Osteoblast (primary cell): ENCODE data around the gene TFIP11. TPM values are rescaled to one million over a fixed set of nuclear protein-coding genes. Genes with fewer than 3 reads are reported as not detected.

Experiments used
- DNase-seq: peaks from one replicate; pipeline ENCODE4 v3.0.0; 2011; ENCODE audit warnings: low spot score, mixed read lengths; ENCODE audit not compliant: insufficient read length; ENCODE audit errors: missing footprints
- H2AFZ ChIP-seq: 2 replicates; pipeline ENCODE4 v1.6.0; 2011; ENCODE audit warnings: mild to moderate bottlenecking, low read length
- H3K27ac ChIP-seq: 2 replicates; pipeline ENCODE4 v1.5.1; 2011; ENCODE audit warnings: mild to moderate bottlenecking, low read depth, low read length, moderate library complexity
- H3K27me3 ChIP-seq: 2 replicates; pipeline ENCODE4 v1.6.0; 2012; ENCODE audit warnings: mild to moderate bottlenecking, control low read depth, inconsistent platforms, low read length, moderate library complexity; ENCODE audit not compliant: insufficient read depth
- H3K36me3 ChIP-seq: 2 replicates; pipeline ENCODE4 v1.5.1; 2011; ENCODE audit warnings: mild to moderate bottlenecking, low read length, control low read depth, moderate library complexity; ENCODE audit not compliant: insufficient read depth
- H3K4me1 ChIP-seq: 2 replicates; pipeline ENCODE4 v1.5.1; 2011; ENCODE audit warnings: mild to moderate bottlenecking, low read length, control low read depth, moderate library complexity; ENCODE audit not compliant: insufficient read depth
- H3K4me2 ChIP-seq: 2 replicates; pipeline ENCODE4 v1.6.0; 2011; ENCODE audit warnings: mild to moderate bottlenecking, low read length; ENCODE audit not compliant: insufficient read depth
- H3K4me3 ChIP-seq: fragments of 200-600 bp; sonication (generic); 3 replicates; pipeline ENCODE4 v1.5.1; 2012; ENCODE audit warnings: mild to moderate bottlenecking, low read length, inconsistent platforms; ENCODE audit not compliant: insufficient read depth
- H3K79me2 ChIP-seq: 2 replicates; pipeline ENCODE4 v1.6.0; 2012; ENCODE audit warnings: mild to moderate bottlenecking, low read length, control low read depth, inconsistent platforms; ENCODE audit not compliant: insufficient read depth
- H3K9me3 ChIP-seq: 2 replicates; pipeline ENCODE4 v1.5.1; 2011; ENCODE audit warnings: low read depth, low read length, control low read depth
- H4K20me1 ChIP-seq: 2 replicates; pipeline ENCODE4 v1.6.0; 2012; ENCODE audit warnings: mild to moderate bottlenecking, low read length, control low read depth; ENCODE audit not compliant: insufficient read depth
- total RNA-seq: library from RNA; depleted of rRNA; stranded (reverse); fragments of >200 nt; gene quantifications from 2 replicates; pipeline ENCODE4 v1.2.3, GENCODE V29; 2012
- TF ChIP-seq, protein P1 (sequence below): IDR thresholded peaks from 2 replicates; pipeline ENCODE4 v1.5.1; 2011; ENCODE audit warnings: mild to moderate bottlenecking, low read depth, low read length, moderate library complexity; ENCODE audit errors: extremely low read depth

TFIP11 gene
- total RNA-seq, 1 donor: 34.7 TPM

DNA sequence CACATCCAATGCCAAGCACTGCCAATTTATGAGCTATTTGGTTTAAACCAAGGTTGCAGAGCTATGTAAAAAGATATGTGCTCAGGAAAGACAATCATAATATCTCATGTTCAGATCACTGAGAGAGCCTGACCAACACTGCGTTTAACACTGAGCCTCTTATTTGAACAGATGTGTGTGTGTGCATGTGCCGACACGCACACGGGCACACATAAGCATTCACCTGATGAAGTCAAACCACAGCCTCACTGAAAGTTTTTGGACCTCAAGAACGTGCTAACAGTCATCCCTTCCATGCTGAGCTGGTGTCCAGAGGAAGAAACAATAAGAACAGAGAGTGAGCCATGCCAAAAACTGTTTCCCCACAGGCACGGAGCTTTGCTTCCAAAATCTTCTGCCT, 52.1 kb downstream of the TFIP11 start:
- Histone ChIP-seq H3K9me3 (no peaks in the 10 kb centered on the region), H3K4me1 (peaks cover 8% of the 10 kb centered on the region), H3K36me3 (peaks cover 42% of the 10 kb centered on the region), H3K27me3 (no peaks in the 10 kb centered on the region), H4K20me1 (peaks cover 10% of the 10 kb centered on the region), H3K79me2 (peaks cover 19% of the 10 kb centered on the region), H3K4me2 (no peak overlapping the region), H3K4me3 (no peak overlapping the region), H2AFZ (no peak overlapping the region), H3K27ac (no peak overlapping the region)
- TF ChIP-seq, protein P1, sequence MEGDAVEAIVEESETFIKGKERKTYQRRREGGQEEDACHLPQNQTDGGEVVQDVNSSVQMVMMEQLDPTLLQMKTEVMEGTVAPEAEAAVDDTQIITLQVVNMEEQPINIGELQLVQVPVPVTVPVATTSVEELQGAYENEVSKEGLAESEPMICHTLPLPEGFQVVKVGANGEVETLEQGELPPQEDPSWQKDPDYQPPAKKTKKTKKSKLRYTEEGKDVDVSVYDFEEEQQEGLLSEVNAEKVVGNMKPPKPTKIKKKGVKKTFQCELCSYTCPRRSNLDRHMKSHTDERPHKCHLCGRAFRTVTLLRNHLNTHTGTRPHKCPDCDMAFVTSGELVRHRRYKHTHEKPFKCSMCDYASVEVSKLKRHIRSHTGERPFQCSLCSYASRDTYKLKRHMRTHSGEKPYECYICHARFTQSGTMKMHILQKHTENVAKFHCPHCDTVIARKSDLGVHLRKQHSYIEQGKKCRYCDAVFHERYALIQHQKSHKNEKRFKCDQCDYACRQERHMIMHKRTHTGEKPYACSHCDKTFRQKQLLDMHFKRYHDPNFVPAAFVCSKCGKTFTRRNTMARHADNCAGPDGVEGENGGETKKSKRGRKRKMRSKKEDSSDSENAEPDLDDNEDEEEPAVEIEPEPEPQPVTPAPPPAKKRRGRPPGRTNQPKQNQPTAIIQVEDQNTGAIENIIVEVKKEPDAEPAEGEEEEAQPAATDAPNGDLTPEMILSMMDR: no peak
- DNase-seq: no peak

DNA sequence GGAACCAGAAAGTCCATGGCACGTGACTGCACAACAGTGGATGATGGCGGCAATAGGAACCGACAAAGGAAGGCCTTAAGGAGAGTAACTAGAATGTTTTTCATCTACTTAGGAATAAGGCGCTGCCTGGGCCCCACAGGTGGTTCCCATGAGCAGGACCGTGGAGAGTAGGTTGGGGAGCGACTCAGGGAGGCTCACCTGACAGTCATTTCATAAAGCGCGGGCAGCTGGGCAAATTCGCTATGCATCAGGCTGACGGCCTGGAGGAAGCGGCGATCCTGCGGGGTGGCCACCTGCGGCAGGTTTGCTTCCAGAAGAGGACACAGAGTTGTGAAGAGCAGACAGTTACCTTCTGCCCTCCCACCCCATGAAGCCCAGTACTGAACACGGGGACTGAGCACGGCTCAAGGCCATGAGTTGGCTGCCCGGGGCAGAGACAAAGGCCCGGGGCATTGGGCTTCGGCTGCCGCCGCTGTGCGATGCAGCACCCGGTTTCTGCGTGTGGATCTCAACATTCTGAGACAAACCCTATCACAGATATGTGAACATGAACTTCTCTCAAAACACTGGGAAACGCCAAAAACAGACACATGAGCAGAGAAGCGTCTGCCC, 54.5 kb downstream of the TFIP11 start:
- Histone ChIP-seq H3K36me3 (peaks cover 30% of the 10 kb centered on the region), H3K4me3 (no peak overlapping the region), H4K20me1 (peaks cover 6% of the 10 kb centered on the region), H3K27ac (no peak overlapping the region), H3K9me3 (no peaks in the 10 kb centered on the region), H3K27me3 (no peaks in the 10 kb centered on the region), H3K4me2 (no peak overlapping the region), H3K4me1 (peaks cover 8% of the 10 kb centered on the region), H2AFZ (no peak overlapping the region), H3K79me2 (peaks cover 19% of the 10 kb centered on the region)
- TF ChIP-seq, protein P1: no peak
- no peak for DNase-seq

DNA sequence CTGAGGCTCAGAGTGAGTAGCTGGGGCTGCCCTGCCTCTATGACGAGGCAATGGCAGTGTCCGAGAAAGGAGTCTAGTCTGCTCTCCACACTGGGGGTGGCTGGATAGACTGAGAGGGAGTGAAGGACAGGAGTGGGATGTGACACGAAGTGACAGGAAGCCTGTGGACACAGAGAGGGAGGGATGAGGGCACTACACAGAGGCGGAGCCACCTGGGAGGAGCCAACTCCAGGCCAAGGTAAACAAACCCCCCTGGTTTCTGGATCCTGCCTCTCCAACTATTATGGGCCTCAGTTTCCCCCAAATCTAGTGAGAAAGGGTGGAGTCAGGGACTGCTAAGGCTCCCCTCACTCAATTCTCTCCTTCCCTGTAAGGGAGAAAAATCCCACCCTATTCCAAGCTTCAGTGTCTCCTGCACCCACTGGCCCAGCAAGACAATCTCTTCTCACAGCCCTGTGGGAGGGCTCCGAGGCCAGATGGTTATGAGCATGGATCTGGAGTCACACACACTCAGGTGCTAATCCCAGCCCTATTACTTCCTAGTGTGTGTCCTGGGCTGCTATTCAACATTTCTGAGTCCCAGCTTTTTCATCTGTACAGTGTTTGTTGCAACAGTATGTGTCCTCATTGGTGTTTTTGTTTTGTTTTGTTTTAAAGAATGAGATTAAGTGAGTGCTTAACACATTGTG, 58.3 kb downstream of the TFIP11 start:
- no peaks in the 10 kb centered on the region for H3K9me3 ChIP-seq
- H3K4me2 ChIP-seq: no peak overlapping the region
- H2AFZ ChIP-seq: no peak overlapping the region
- DNase-seq: no peak
- H3K4me1 ChIP-seq: no peaks in the 10 kb centered on the region
- H3K27me3 ChIP-seq: no peaks in the 10 kb centered on the region
- H3K79me2 ChIP-seq: peaks cover 4% of the 10 kb centered on the region
- H3K36me3 ChIP-seq: peaks cover 36% of the 10 kb centered on the region
- no peaks in the 10 kb centered on the region for H4K20me1 ChIP-seq
- no peak overlapping the region for H3K27ac ChIP-seq
- TF ChIP-seq, protein P1: no peak
- no peak overlapping the region for H3K4me3 ChIP-seq

DNA sequence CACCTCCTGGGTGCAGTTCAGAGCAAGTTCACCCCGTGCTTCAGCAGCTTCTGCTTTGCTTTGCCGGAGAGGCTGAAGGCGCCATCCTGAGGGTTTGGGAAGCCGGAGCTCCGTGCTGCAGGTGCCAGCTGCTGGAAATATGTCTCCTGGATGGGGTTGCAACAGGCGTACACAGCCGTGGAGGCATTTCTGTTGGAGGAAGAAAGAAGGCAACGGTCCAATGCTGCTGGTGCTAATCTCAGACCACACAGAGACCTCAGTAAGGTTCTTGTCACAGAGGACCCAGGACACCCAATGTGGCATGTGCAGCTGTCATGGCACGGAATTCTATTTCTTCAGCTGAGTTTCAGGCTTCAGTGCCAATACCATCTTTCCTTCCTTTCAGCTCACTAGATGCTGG, 59.1 kb downstream of the TFIP11 start:
- Histone ChIP-seq H3K4me2 (no peak overlapping the region), H3K36me3 (peaks cover 32% of the 10 kb centered on the region), H3K4me3 (no peak overlapping the region), H2AFZ (no peak overlapping the region), H3K27me3 (no peaks in the 10 kb centered on the region), H3K9me3 (no peaks in the 10 kb centered on the region), H3K79me2 (no peaks in the 10 kb centered on the region), H4K20me1 (no peaks in the 10 kb centered on the region), H3K27ac (no peak overlapping the region), H3K4me1 (no peaks in the 10 kb centered on the region)
- no peak for DNase-seq
- TF ChIP-seq, protein P1: no peak
